Stimulated activated memory B cell treated with anti-CD40 and anti-IgM and Interleukin-4, amounts not matched to agents 10 μg/mL and 1 μg/mL and 100 μg/mL, for 72 hours (primary cell): Measurements from ENCODE around the gene PRAF2.

Experiments
- ATAC-seq: fragments of 150-1000 bp; cut with Tn5 transposase; 2 replicates; pipeline ENCODE4 v1.10.0; 2021
- H3K27ac Mint-ChIP-seq: one replicate; pipeline ENCODE4 v1.8.0; 2022; ENCODE audit warnings: mild to moderate bottlenecking, mixed read lengths
- H3K27me3 Mint-ChIP-seq: one replicate; pipeline ENCODE4 v1.8.0; 2022; ENCODE audit warnings: mixed read lengths
- H3K36me3 Mint-ChIP-seq: one replicate; pipeline ENCODE4 v1.8.0; 2022; ENCODE audit warnings: mixed read lengths
- H3K4me1 Mint-ChIP-seq: one replicate; pipeline ENCODE4 v1.8.0; 2022; ENCODE audit warnings: mixed read lengths
- H3K4me3 Mint-ChIP-seq: one replicate; pipeline ENCODE4 v1.8.0; 2022; ENCODE audit warnings: mild to moderate bottlenecking, moderate library complexity, mixed read lengths
- H3K9me3 Mint-ChIP-seq: one replicate; pipeline ENCODE4 v1.8.0; 2022; ENCODE audit warnings: mixed read lengths

Gene PRAF2

DNA sequence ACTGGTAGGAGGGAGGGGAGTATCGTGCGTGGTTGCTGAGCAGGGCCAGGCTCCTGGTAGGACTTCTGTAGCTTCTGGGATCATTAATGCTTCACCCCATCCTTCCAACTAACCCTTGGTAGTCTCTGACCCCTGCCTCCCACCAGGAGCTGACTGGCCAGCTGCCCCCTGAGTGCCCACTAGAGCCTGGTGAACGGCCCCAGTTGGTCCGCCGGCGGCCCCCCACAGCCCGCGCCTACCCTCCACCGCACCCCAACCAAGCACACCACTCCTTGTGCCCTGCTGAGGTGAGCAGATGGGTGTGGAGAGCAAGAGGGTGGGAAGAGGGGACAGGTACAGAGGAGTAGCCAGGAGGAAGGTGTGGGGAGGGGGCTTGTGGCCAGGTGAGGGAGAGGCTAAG is 10.1 kb downstream of the PRAF2 start:
- no peak overlapping the region for H3K27ac Mint-ChIP-seq

DNA sequence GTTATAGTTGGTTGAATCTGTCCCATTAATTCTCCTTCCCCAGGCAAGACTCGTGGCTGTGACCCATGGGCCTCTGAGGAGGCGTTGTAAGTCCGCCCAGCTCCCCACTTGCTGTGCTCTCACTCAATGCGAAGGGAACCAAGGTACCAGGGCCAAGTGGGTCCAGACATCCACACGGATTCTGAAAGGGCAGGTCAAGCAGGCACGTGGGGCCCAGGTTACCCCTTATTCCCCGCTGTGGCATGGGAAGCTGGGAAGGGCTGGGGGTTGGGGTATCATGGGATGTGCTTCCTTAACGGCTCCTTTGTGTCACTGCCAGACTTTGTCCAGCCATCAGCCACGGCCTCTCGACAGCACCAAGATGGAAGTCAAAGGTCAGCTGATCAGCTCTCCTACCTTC is 11.9 kb downstream of the PRAF2 start:
- Mint-ChIP-seq H3K4me1 (no peaks in the 10 kb centered on the region), H3K27me3 (no peaks in the 10 kb centered on the region), H3K27ac (no peak overlapping the region), H3K36me3 (peaks cover 10% of the 10 kb centered on the region), H3K4me3 (no peak overlapping the region), H3K9me3 (no peaks in the 10 kb centered on the region)
- ATAC-seq: no peak

More for the DNA sequence above, 10.1 kb downstream of the PRAF2 start:
- Mint-ChIP-seq H3K27me3 (no peaks in the 10 kb centered on the region), H3K4me1 (no peaks in the 10 kb centered on the region), H3K36me3 (peaks cover 10% of the 10 kb centered on the region), H3K4me3 (no peak overlapping the region), H3K9me3 (no peaks in the 10 kb centered on the region)
- no peak for ATAC-seq

DNA sequence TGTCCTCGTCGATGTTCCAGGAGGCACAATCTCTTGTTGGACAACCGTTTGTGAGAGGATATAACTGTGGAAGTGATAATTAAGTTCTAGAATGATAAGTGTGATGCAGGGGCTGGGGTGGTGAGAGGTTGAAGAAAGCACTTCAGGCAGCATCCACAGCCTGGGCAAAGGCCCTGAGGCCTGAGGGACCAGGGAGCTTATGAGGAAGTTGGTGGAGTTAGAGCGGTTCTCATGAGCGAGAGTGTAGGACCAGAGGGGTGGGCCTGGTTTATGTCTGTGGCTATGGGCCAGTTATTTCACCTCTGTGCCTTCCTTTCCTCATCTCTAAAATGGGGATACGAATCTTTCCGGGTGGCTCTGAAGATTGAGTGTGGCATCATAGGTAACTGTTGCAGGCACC is 12.3 kb downstream of the PRAF2 start:
- Mint-ChIP-seq H3K4me1 (no peaks in the 10 kb centered on the region), H3K27ac (no peak overlapping the region), H3K36me3 (peaks cover 10% of the 10 kb centered on the region), H3K4me3 (no peak overlapping the region), H3K27me3 (no peaks in the 10 kb centered on the region), H3K9me3 (no peaks in the 10 kb centered on the region)
- no peak for ATAC-seq

DNA sequence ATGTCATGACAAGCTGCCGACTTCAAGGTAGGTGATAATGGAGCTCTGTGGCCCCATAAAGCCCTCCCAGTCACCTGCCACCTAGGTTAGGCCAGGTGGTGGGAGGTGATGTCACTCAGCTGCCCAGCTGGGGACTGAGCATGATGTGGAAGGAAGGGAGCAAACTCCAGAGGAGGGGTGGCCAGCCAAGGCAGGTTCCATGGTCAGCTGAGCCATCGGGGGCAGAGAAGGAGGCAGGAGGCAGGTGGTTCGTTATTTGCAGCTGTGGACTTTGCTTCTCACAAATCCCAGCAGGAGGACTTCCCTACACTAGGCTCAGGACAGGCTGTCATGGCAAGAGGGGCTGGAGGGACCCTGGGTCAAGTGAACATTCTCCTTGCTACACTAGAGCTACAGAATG is 12.9 kb downstream of the PRAF2 start:
- H3K4me1 Mint-ChIP-seq: no peaks in the 10 kb centered on the region
- H3K9me3 Mint-ChIP-seq: no peaks in the 10 kb centered on the region
- no peak overlapping the region for H3K4me3 Mint-ChIP-seq
- peaks cover 10% of the 10 kb centered on the region for H3K36me3 Mint-ChIP-seq
- H3K27ac Mint-ChIP-seq: no peak overlapping the region
- no peak for ATAC-seq
- no peaks in the 10 kb centered on the region for H3K27me3 Mint-ChIP-seq

DNA sequence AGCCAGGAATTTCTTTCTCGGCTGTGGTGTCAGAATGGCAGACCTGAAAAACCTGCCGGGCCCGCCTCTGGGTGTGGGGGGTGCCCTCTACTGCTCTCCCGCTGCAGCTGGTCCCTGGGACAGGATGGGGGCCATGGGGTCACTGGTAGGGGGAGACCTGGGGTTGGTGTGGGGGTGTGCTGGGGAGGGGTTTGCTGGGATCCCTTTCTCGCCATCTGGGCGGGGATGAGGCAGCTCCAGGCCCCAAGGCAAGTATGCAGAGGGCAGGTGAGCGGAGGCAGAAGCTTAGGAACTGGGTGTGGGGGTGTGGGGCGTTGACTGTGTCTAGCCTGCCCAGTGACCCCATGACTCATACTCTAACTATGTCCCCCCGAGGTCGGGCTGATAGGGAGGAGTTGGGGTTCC is 14.1 kb downstream of the PRAF2 start:
- Mint-ChIP-seq H3K9me3 (no peaks in the 10 kb centered on the region), H3K36me3 (peaks cover 10% of the 10 kb centered on the region), H3K27ac (no peak overlapping the region), H3K4me1 (peaks cover 6% of the 10 kb centered on the region), H3K4me3 (no peak overlapping the region), H3K27me3 (no peaks in the 10 kb centered on the region)
- ATAC-seq: no peak

DNA sequence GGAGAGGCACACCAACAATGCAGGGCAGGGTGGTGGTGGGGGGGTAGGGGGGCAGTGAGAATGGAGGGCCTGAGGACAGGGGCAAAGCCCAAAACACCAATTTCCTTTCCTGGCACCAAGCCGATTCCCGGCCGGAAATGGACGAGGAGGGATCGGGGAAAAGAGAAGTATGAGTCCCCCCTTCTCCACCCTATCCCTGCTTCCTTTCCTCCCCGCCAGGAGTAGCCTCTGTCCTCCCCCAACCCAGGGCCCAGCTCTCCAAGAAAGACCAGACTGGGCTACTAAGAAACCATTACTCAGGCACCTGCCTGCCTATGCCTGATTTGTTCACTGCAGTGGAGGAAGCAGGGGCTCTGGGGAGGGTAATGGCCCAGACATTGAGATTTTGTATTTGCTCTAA is 14.6 kb downstream of the PRAF2 start:
- no peak overlapping the region for H3K27ac Mint-ChIP-seq
- peaks cover 10% of the 10 kb centered on the region for H3K36me3 Mint-ChIP-seq
- H3K4me1 Mint-ChIP-seq: peaks cover 11% of the 10 kb centered on the region
- H3K4me3 Mint-ChIP-seq: no peak overlapping the region
- no peak for ATAC-seq
- H3K27me3 Mint-ChIP-seq: no peaks in the 10 kb centered on the region
- H3K9me3 Mint-ChIP-seq: no peaks in the 10 kb centered on the region

DNA sequence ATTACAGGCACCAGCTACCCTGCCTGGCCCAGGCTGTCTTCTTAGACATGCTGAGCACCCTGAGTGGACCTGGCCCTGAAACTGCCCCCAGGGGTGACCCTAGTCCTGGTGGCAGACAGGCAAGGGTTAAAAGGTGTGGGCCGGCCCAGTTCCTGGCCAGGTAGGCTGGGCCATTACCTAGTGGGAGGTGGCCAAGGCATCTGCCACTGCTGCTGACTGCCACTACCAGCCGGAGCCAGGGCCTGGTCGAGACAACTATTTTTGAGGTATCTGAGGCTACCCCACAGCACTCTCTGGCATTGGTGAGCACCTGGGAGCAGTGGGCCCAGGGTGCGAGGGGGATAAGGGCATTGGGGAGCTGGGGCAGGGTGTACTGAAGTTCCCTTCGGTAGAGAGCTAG is 15.0 kb downstream of the PRAF2 start, which contains the start of gene CCDC120:
Gene CCDC120, plus strand, starts transcription at position 206 of the 400 bp plus-strand sequence. CDS start 3,043 bp downstream, outside the sequence.
- ATAC-seq: no peak
- Mint-ChIP-seq H3K27me3 (no peaks in the 10 kb centered on the region), H3K4me1 (peaks cover 15% of the 10 kb centered on the region), H3K9me3 (no peaks in the 10 kb centered on the region), H3K27ac (no peak within 1 kb of the TSS), H3K4me3 (no peak within 1 kb of the TSS), H3K36me3 (peaks cover 10% of the 10 kb centered on the region)

DNA sequence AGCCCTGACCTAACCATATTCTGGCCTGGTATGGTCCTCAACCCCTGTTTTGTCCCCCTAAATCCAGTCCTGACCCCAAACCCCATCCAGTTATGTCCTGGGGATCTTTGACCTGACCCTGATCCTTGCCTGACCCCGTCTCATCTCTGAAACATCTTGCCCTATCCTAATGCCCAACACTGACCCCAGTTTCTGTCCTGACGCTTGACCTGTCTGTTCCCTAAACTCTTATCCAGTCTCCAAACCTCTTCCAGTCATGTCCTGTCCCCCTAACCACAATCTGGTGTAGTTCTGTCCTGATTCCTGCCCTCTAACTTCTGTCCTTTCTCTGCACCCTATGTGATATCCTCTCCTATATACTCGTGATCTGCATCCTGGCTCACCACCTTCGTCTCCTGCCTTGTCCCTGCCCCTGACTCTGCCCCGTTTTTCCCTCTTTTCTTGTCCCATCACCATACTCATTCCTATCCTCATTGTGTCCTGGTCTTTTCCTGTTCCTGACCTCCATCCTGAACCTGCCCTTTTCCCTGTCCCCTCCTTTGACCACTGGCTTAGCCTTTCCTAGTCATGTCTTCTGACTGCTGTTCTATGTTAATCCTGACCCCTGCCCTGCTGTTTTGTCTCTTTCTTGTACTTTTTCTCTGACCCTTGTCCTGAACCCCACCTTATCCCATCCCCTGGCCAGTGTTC is 19.6 kb downstream of the PRAF2 start:
- Mint-ChIP-seq H3K9me3 (no peaks in the 10 kb centered on the region), H3K4me3 (peak overlapping the region; percentile 86), H3K27me3 (no peaks in the 10 kb centered on the region), H3K4me1 (peaks cover 27% of the 10 kb centered on the region), H3K36me3 (no peaks in the 10 kb centered on the region), H3K27ac (peak overlapping the region; percentile 89)
- ATAC-seq: no peak

DNA sequence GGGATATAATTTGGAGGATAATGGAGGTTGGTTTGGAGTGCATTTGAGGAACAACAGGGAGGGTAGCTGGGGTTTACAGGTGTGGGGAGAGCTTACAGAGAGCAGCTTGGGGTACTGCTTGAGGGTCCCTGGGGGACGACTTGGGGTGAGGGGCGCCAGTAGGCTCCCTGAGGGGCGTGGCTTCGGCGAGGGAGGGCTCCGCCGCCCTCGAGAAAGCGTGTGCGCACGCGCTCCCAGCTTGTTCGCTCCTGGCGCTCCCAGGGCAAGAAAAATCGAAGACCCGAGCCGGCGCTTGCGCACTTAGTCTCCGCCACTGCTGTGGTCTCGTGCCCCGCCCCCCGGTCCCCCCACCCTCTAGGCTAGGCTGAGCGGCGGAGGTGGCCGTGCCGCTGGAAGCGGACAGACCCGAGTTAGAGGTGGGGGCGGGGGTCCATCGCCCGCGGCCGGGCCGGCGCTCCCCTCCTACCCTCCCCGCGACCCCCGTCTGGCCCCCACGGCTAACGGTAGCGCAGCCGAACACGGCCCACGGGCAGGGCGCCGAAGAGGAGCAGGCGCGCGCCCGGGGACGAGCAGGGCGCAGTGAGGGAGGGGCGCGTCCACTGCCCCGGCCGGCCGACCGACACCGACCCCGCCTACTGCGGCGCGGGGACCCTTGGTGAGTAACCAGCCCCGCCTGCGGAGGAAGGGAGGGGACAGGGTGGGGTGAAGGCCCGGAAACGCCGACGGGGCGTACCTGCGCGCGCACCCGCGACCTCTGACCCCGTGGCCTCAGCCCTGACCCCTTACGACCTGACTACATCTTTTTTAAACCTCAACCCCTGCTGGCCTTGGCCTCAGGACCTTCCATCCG is 20.4 kb downstream of the PRAF2 start:
- peak overlapping the region; percentile 89 for H3K27ac Mint-ChIP-seq
- peaks cover 27% of the 10 kb centered on the region for H3K4me1 Mint-ChIP-seq
- no peaks in the 10 kb centered on the region for H3K36me3 Mint-ChIP-seq
- no peaks in the 10 kb centered on the region for H3K9me3 Mint-ChIP-seq
- peak; percentile 82 for ATAC-seq
- peak overlapping the region; percentile 86 for H3K4me3 Mint-ChIP-seq
- no peaks in the 10 kb centered on the region for H3K27me3 Mint-ChIP-seq

DNA sequence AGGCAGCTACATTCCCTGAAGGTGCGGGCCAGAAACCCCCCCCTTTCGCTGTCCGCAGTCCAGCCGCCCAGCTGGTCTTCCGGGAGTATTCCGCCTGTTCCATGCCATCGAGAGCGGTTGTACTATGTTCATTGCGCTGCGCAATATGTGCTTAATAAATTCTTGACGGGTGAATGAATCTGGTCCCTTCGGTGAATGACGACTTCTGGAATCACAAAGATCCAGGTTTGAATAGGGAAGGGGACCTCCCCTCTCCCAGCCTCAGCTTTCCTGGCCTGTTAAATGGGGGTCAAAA is 29.9 kb downstream of the PRAF2 start:
- ATAC-seq: no peak
- peaks cover 34% of the 10 kb centered on the region for H3K4me1 Mint-ChIP-seq

DNA sequence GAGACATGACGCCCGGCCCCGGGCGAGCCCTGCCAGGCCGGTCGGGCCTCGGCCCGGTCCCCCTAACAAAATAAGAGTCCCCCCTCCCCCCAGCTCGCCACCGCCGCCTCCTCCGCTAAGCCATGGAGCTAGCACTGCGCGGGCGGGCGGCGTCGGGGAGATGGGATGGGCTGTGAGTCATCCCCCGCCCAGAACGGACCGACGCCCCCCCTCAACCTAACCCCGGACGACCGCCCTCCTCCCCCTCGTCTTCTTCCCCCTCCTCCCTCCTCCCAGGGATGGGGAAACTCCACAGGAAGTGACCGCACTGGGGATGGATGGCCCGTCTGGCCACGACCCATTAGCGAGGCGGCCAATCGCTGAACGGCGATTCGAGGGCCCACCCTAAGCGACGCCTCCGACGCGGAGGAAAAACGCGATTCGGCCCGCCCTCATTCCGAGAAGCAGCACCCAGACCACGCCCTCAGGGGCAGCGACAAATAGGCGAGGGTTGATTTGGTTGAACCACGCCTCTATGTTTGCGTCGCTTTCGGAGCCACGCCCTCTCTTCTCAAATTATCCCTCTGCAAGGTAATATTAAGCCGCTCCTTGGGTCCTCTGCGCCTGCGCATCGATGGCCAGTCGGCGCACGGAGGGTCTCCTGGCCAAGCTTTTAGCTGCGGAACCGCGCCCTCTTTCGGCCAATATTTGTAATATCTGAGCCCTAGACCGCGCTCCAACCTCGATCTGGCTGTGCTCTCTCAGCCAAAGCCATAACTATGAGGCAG is 30.4 kb downstream of the PRAF2 start, which contains the start of gene TFE3:
Gene TFE3, minus strand, starts transcription at position 138 of the 767 bp plus-strand sequence. Its CDS starts 131 bp downstream, at position 7.
- Mint-ChIP-seq H3K4me3 (peak within 1 kb of the TSS; percentile 91), H3K9me3 (no peaks in the 10 kb centered on the region), H3K4me1 (peaks cover 36% of the 10 kb centered on the region), H3K36me3 (peaks cover 10% of the 10 kb centered on the region), H3K27ac (peak within 1 kb of the TSS; percentile 89), H3K27me3 (no peaks in the 10 kb centered on the region)
- ATAC-seq: peak; percentile 96

More for the DNA sequence above, 29.9 kb downstream of the PRAF2 start:
- Mint-ChIP-seq H3K9me3 (no peaks in the 10 kb centered on the region), H3K36me3 (peaks cover 5% of the 10 kb centered on the region), H3K27ac (peak overlapping the region; percentile 89), H3K4me3 (peak overlapping the region; percentile 91), H3K27me3 (no peaks in the 10 kb centered on the region)

DNA sequence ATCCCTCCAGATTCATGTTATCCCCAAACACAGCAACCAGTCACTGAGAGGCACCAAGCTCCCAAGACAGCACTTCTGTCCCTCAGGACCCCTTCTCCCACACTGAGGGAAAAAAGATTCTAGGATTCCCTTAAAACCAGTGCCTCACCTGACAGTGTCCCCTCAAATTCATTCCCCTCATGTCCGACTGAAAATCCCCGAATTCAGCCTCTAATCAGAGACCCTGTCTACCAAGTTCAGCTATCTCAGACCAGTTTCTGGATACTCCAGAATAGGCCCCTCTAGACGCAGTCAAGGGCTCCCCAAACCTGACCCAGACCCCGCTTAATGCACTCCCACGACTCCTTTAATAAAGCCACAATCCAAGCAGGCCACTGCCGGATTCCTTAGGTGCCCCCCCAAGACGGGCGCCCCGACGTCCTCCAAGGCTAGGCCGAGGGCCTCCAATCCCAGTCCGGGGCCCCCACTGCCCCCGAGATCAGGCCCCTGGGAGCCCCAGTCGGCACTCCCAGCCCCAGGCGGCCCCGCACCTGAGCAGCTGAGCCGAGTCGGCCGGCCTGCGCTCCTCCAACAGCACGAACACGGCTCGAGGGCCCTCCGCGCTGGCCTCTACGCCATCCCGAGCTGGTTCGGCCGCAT is 31.1 kb downstream of the PRAF2 start:
- peaks cover 15% of the 10 kb centered on the region for H3K36me3 Mint-ChIP-seq
- H3K9me3 Mint-ChIP-seq: no peaks in the 10 kb centered on the region
- H3K27me3 Mint-ChIP-seq: no peaks in the 10 kb centered on the region
- H3K4me1 Mint-ChIP-seq: peaks cover 36% of the 10 kb centered on the region
- ATAC-seq: no peak
- peak overlapping the region; percentile 91 for H3K4me3 Mint-ChIP-seq
- peak overlapping the region; percentile 89 for H3K27ac Mint-ChIP-seq

DNA sequence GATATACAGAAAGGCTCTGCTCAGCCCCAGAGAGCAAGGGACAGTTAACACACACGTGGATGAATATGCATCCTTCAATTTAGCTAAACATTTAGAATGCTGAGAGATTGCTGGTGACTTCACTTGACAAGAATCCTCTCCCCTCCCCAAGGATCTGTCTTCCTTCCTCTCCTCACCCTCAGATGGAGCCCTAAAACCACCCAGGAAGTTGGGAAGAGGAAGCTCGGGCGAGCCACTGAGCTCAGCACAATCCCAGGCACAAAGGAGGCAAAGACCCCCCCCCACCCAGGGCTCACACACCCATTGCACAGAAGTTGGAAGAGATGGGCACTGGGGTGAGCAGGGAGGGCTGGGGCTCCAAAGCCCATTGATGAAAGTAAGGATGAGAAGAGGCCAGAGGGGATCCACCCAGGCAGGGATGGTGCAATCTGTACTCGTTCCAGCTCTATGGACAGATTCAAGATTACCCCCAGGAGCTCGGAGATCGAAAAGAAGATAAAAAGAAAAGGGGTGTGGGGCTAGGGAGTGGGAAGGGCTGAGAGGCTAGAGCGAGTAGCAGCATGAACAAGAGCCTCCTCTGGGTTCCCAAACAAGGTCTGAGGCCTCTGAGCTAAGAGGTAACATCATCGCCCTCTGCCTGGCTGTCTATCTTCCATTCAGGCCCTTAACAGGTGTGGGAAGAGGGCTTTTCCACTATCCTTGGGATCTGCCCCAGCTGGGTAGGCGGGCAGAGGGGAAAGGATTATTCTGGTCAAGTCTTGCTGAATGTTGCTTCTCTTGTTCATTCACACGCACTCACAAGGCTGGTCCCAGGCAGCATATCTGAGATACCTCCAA is 31.8 kb downstream of the PRAF2 start:
- no peaks in the 10 kb centered on the region for H3K9me3 Mint-ChIP-seq
- no peaks in the 10 kb centered on the region for H3K27me3 Mint-ChIP-seq
- no peak for ATAC-seq
- H3K27ac Mint-ChIP-seq: peak overlapping the region; percentile 89
- peaks cover 18% of the 10 kb centered on the region for H3K36me3 Mint-ChIP-seq
- peaks cover 36% of the 10 kb centered on the region for H3K4me1 Mint-ChIP-seq
- H3K4me3 Mint-ChIP-seq: peak overlapping the region; percentile 91

DNA sequence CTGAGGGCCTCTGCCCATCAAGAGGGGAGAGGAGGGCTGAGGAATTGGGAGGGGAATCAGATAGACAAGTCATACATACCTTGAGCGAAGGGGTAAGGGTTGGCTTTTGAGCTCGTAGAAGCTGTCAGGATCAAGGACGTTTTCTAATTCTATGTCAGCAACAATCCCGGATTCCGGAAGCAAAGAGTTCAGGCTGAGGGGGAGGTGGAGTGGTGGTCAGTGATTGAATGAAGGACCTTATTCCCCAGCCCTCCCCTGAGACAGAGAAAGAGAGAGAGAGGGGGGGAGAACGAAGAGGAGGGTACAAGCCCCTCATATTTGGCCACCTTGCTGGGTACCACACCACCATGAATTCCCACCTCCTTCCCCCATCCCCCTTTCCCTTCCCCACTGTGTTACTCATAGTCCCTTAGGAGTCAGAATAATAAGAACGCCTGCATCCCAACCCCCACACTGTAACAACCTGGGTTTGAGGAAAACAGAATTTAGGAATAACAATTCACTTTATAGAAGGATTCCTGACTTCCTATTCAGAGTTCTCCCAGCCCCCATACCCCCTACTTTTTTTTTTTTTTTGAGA is 33.3 kb downstream of the PRAF2 start:
- Mint-ChIP-seq H3K36me3 (peaks cover 18% of the 10 kb centered on the region), H3K4me1 (peaks cover 36% of the 10 kb centered on the region), H3K27me3 (no peaks in the 10 kb centered on the region), H3K27ac (peak overlapping the region; percentile 75), H3K4me3 (peak overlapping the region; percentile 31), H3K9me3 (no peaks in the 10 kb centered on the region)
- ATAC-seq: no peak
